ENCODE results near the gene DTX3.

- TF ChIP-seq CTCF (IDR thresholded peaks at IDR 0.05) (no peak), EP300 (IDR thresholded peaks at IDR 0.05) (no peak), POLR2A (IDR thresholded peaks at IDR 0.05) (no peak)
Measured at GRCh38 chr12:57610554-57611107, 6.0 kb downstream of the DTX3 start.
